ENCODE data around the gene RNF149.

DNA sequence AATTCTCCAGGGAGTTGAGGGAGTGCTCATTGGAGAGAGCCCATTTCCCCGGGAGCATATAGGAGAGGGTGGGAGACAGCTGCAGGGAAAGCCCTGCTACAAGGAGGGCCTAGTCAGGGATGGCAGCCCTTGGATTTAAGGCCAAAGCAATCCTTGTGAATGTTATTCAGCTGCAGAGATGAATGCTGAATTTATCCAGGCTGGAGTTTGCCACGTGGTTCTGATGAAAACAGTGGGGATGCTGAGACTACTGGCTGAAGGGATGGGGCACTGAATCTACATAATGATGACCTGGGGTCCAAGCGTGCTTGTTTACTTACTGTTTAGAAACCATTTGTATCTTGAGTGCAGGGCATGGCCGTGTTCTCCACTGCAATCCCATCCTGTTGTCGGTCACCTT, 35.6 kb upstream of the RNF149 start:
- TF ChIP-seq POLR2AphosphoS5 (IDR thresholded peaks at IDR 0.05; ENCODE audit: low read depth, low read length) = no peak
- TF ChIP-seq POLR2A (IDR thresholded peaks at IDR 0.05; ENCODE audit: low read depth, low read length) = no peak
- TF ChIP-seq TAF1 (IDR thresholded peaks at IDR 0.05; ENCODE audit: low read depth, low read length) = no peak
- no peak for TF ChIP-seq PAX5 (IDR thresholded peaks at IDR 0.05; ENCODE audit: insufficient read depth, low read length, severe bottlenecking)
- TF ChIP-seq SPI1 (IDR thresholded peaks at IDR 0.05; ENCODE audit: low read depth, low read length) = no peak
- no peak for TF ChIP-seq POU2F2 (IDR thresholded peaks at IDR 0.05; ENCODE audit: low read depth, low read length)
